KMS-11 (cell line): ENCODE results near the gene XIRP1.

ENCODE experiments used
- H2AFZ ChIP-seq: fragments of 200-600 bp; sonication (generic); 2 replicates; pipeline ENCODE4 v1.6.1; 2016; ENCODE audit warnings: antibody characterized with exemption, mixed run types, low read depth
- H3K27ac ChIP-seq: fragments of 200-600 bp; sonication (generic); 2 replicates; pipeline ENCODE4 v1.6.1; 2016; ENCODE audit warnings: mild to moderate bottlenecking, mixed run types
- H3K27me3 ChIP-seq: fragments of 200-600 bp; sonication (generic); 2 replicates; pipeline ENCODE4 v1.6.1; 2017; ENCODE audit warnings: mild to moderate bottlenecking, low read depth, mixed run types, moderate library complexity; ENCODE audit not compliant: insufficient read depth
- H3K36me3 ChIP-seq: fragments of 200-600 bp; sonication (generic); 2 replicates; pipeline ENCODE4 v1.6.1; 2017; ENCODE audit warnings: mild to moderate bottlenecking, mixed run types; ENCODE audit not compliant: insufficient read depth
- H3K4me1 ChIP-seq: fragments of 200-600 bp; sonication (generic); 2 replicates; pipeline ENCODE4 v1.6.1; 2016; ENCODE audit warnings: mild to moderate bottlenecking, low read depth, mixed run types; ENCODE audit not compliant: poor library complexity, severe bottlenecking
- H3K4me2 ChIP-seq: fragments of 200-600 bp; sonication (generic); 2 replicates; pipeline ENCODE4 v1.7.0; 2016; ENCODE audit warnings: mild to moderate bottlenecking, mixed run types
- H3K4me3 ChIP-seq: fragments of 200-600 bp; sonication (generic); IDR thresholded peaks from 2 replicates; pipeline ENCODE4 v1.6.1; 2017; ENCODE audit warnings: low read depth, low read length, mixed read lengths; ENCODE audit not compliant: insufficient read depth
- H3K79me2 ChIP-seq: fragments of 200-600 bp; sonication (generic); 2 replicates; pipeline ENCODE4 v1.6.1; 2016; ENCODE audit warnings: low read depth, mixed run types; ENCODE audit not compliant: insufficient read depth
- H3K9ac ChIP-seq: fragments of 200-600 bp; sonication (generic); 2 replicates; pipeline ENCODE4 v1.6.1; 2016; ENCODE audit warnings: mild to moderate bottlenecking, mixed run types
- H4K20me1 ChIP-seq: fragments of 200-600 bp; sonication (generic); 2 replicates; pipeline ENCODE4 v1.6.1; 2016; ENCODE audit warnings: mild to moderate bottlenecking, mixed run types; ENCODE audit not compliant: insufficient read depth
- TF ChIP-seq, protein P1 (sequence below): fragments of 200-600 bp; sonication (generic); conservative IDR thresholded peaks from 2 replicates; pipeline ENCODE4 v1.6.1; 2017; ENCODE audit warnings: low read depth, mild to moderate bottlenecking, antibody characterized with exemption, low read length, moderate library complexity, mixed read lengths

The XIRP1 gene, protein sequence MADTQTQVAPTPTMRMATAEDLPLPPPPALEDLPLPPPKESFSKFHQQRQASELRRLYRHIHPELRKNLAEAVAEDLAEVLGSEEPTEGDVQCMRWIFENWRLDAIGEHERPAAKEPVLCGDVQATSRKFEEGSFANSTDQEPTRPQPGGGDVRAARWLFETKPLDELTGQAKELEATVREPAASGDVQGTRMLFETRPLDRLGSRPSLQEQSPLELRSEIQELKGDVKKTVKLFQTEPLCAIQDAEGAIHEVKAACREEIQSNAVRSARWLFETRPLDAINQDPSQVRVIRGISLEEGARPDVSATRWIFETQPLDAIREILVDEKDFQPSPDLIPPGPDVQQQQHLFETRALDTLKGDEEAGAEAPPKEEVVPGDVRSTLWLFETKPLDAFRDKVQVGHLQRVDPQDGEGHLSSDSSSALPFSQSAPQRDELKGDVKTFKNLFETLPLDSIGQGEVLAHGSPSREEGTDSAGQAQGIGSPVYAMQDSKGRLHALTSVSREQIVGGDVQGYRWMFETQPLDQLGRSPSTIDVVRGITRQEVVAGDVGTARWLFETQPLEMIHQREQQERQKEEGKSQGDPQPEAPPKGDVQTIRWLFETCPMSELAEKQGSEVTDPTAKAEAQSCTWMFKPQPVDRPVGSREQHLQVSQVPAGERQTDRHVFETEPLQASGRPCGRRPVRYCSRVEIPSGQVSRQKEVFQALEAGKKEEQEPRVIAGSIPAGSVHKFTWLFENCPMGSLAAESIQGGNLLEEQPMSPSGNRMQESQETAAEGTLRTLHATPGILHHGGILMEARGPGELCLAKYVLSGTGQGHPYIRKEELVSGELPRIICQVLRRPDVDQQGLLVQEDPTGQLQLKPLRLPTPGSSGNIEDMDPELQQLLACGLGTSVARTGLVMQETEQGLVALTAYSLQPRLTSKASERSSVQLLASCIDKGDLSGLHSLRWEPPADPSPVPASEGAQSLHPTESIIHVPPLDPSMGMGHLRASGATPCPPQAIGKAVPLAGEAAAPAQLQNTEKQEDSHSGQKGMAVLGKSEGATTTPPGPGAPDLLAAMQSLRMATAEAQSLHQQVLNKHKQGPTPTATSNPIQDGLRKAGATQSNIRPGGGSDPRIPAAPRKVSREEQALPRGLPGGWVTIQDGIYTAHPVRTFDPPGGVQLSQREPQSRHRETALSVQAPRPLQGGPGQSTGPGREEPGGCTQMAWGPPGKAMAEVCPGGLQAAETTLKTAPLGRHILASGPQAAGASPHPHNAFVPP (N-terminal part only)

DNA sequence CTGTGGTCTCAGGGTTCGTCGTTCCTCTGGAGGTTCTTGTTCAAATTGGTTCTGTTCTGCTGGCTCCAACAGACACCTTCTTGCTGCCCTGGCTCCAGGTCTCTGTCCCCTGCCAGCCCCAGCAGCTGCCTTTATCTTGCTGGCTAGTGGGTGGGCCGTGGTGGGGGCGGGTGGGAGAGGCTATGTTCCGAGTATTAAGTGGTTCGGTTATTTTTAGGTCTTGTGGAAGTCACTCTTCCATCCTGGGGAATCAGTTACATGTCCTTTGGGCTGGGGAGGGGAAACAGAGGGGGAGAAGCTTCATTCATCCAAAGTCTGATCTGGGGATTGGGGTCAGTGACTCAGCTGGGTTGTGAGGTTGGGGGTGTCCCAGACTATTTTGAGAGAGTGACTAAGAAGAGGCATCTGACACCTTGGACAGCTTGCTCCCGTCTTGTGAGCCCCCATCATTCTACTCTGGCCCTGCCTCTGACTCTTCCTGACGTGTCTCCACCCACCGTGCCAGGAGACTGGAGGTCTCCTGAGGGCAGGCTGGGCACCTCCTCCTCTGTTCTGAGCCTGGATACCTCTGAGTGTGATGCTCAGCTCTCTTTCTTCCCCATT, at the start of gene XIRP1:
Gene XIRP1 (minus strand): TSS at position 106 of the 603 bp plus-strand sequence. CDS start 3,150 bp downstream, outside the sequence.
- no peak within 1 kb of the TSS; the same call in 1 of the 2 replicates for H3K27ac ChIP-seq
- peaks cover 25% of the 10 kb centered on the region for H3K4me1 ChIP-seq
- H3K27me3 ChIP-seq: no peaks in the 10 kb centered on the region
- peak within 1 kb of the TSS; percentile 39; the same call in 1 of the 2 replicates for H3K4me2 ChIP-seq
- TF ChIP-seq, protein P1, sequence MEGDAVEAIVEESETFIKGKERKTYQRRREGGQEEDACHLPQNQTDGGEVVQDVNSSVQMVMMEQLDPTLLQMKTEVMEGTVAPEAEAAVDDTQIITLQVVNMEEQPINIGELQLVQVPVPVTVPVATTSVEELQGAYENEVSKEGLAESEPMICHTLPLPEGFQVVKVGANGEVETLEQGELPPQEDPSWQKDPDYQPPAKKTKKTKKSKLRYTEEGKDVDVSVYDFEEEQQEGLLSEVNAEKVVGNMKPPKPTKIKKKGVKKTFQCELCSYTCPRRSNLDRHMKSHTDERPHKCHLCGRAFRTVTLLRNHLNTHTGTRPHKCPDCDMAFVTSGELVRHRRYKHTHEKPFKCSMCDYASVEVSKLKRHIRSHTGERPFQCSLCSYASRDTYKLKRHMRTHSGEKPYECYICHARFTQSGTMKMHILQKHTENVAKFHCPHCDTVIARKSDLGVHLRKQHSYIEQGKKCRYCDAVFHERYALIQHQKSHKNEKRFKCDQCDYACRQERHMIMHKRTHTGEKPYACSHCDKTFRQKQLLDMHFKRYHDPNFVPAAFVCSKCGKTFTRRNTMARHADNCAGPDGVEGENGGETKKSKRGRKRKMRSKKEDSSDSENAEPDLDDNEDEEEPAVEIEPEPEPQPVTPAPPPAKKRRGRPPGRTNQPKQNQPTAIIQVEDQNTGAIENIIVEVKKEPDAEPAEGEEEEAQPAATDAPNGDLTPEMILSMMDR: no peak
- H3K36me3 ChIP-seq: no peaks in the 10 kb centered on the region
- no peak within 1 kb of the TSS for H3K9ac ChIP-seq
- peak within 1 kb of the TSS; percentile 41; the same call in 1 of the 2 replicates for H2AFZ ChIP-seq
- H4K20me1 ChIP-seq: no peaks in the 10 kb centered on the region
- no peaks in the 10 kb centered on the region for H3K79me2 ChIP-seq
- no peak within 1 kb of the TSS for H3K4me3 ChIP-seq

GRCh38 chr3:39241561-39241960, 49.2 kb upstream of the XIRP1 start:
- no peak overlapping the region for H3K4me2 ChIP-seq
- no peak overlapping the region for H3K9ac ChIP-seq
- H4K20me1 ChIP-seq: no peaks in the 10 kb centered on the region
- TF ChIP-seq, protein P1: no peak
- no peak overlapping the region for H3K27ac ChIP-seq
- no peak overlapping the region for H2AFZ ChIP-seq
- no peaks in the 10 kb centered on the region for H3K4me1 ChIP-seq
- no peaks in the 10 kb centered on the region for H3K36me3 ChIP-seq
- no peaks in the 10 kb centered on the region for H3K27me3 ChIP-seq
- no peak overlapping the region for H3K4me3 ChIP-seq
- H3K79me2 ChIP-seq: no peaks in the 10 kb centered on the region

GRCh38 chr3:39237027-39237426, 44.6 kb upstream of the XIRP1 start:
- H3K27me3 ChIP-seq: no peaks in the 10 kb centered on the region
- peaks cover 30% of the 10 kb centered on the region for H3K4me1 ChIP-seq
- no peak overlapping the region for H2AFZ ChIP-seq
- no peak overlapping the region for H3K4me3 ChIP-seq
- no peaks in the 10 kb centered on the region for H4K20me1 ChIP-seq
- H3K27ac ChIP-seq: no peak overlapping the region
- TF ChIP-seq, protein P1: no peak
- no peaks in the 10 kb centered on the region for H3K36me3 ChIP-seq
- no peak overlapping the region for H3K4me2 ChIP-seq
- no peak overlapping the region for H3K9ac ChIP-seq
- no peaks in the 10 kb centered on the region for H3K79me2 ChIP-seq

GRCh38 chr3:39234651-39235050, 42.3 kb upstream of the XIRP1 start:
- peak overlapping the region; percentile 14; the same call in 1 of the 2 replicates for H2AFZ ChIP-seq
- peak overlapping the region; percentile 45 for H3K4me2 ChIP-seq
- no peaks in the 10 kb centered on the region for H3K36me3 ChIP-seq
- H3K4me3 ChIP-seq: no peak overlapping the region
- TF ChIP-seq, protein P1: no peak
- H3K27ac ChIP-seq: no peak overlapping the region
- H3K9ac ChIP-seq: no peak overlapping the region
- H3K27me3 ChIP-seq: no peaks in the 10 kb centered on the region
- no peaks in the 10 kb centered on the region for H3K79me2 ChIP-seq
- H4K20me1 ChIP-seq: no peaks in the 10 kb centered on the region
- peaks cover 31% of the 10 kb centered on the region for H3K4me1 ChIP-seq
